Breast epithelium (tissue), 4 donors: ENCODE measurements around the gene CDK5R1. TPM values are rescaled to one million over a fixed set of nuclear protein-coding genes. Genes with fewer than 3 reads are reported as not detected.

Experiments
- DNase-seq, 2 donors: peaks; one replicate each; pipeline ENCODE4 v3.0.0-alpha.2; 2019; ENCODE audit warnings: low spot score in 2 of 2
- H3K27ac ChIP-seq, 2 donors: fragments of 200-600 bp; sonication (generic) in 1 of 2; one replicate each; pipeline ENCODE4 v1.5.1; 2016 to 2019; ENCODE audit warnings: mild to moderate bottlenecking in 1 of 2
- H3K27me3 ChIP-seq, 2 donors: fragments of 200-600 bp; sonication (generic) in 1 of 2; one replicate each; pipeline versions ENCODE4 v1.5.1 to v1.6.0; 2017 to 2019; ENCODE audit warnings: control low read depth in 1 of 2, mild to moderate bottlenecking in 1 of 2
- H3K36me3 ChIP-seq: fragments of 200-600 bp; one replicate; pipeline ENCODE4 v1.5.1; 2019
- H3K4me1 ChIP-seq, 2 donors: fragments of 200-600 bp; sonication (generic); one replicate each; pipeline ENCODE4 v1.5.1; 2016 to 2019; ENCODE audit warnings: control low read depth in 1 of 2
- H3K4me3 ChIP-seq, 3 donors: fragments of 200-600 bp; sonication (generic); 1 replicate in 2 of 3; 2 replicates in 1 of 3; pipeline ENCODE4 v1.5.1; 2016 to 2019; ENCODE audit warnings: mild to moderate bottlenecking in 3 of 3, moderate library complexity in 2 of 3
- H3K9me3 ChIP-seq, 2 donors: fragments of 200-600 bp; sonication (generic) in 1 of 2; one replicate each; pipeline ENCODE4 v1.5.1; 2016 to 2019; ENCODE audit warnings: control low read depth in 1 of 2
- POLR2A ChIP-seq: fragments of 450-650 bp; IDR thresholded peaks from one replicate; pipeline ENCODE4 v1.6.1; 2016; ENCODE audit warnings: antibody characterized with exemption, mild to moderate bottlenecking, moderate library complexity
- POLR2AphosphoS5 ChIP-seq, 3 donors: sonication (generic); formaldehyde crosslinking; IDR thresholded peaks; one replicate each; pipeline ENCODE4 v1.6.1; 2017; ENCODE audit warnings: antibody characterized with exemption in 3 of 3
- intact Hi-C: fragments of 100-400 bp; cut with DNase I; formaldehyde crosslinking; loops from one replicate; pipeline ENCODE4 v1.15.1; 2023; ENCODE audit warnings: low total_unique reads
- total RNA-seq, 3 donors: library from RNA; depleted of rRNA; stranded (reverse); fragments of >200 nt; gene quantifications; one replicate each; pipeline ENCODE4 v1.1.0, GENCODE V29; 2016
- TF ChIP-seq, protein P1 (sequence below), 3 donors: fragments of 450-650 bp; IDR thresholded peaks; one replicate each; pipeline ENCODE4 v1.5.1; 2016 to 2017; ENCODE audit warnings: antibody characterized with exemption in 3 of 3, mild to moderate bottlenecking in 3 of 3, moderate library complexity in 3 of 3

CDK5R1 gene
- total RNA-seq, 3 donors from 2014 or later, result 0.66 to 0.88 (median 0.80) TPM

GRCh38 chr17:32516940-32517701 lies 30.3 kb downstream of the CDK5R1 start:
- no peak for DNase-seq
- no peaks in the 10 kb centered on the region for H3K27me3 ChIP-seq
- intact Hi-C loops, result no loop called here

GRCh38 chr17:32517982-32518381 lies 31.2 kb downstream of the CDK5R1 start:
- no peak overlapping the region for H3K4me3 ChIP-seq
- no peaks in the 10 kb centered on the region for H3K27me3 ChIP-seq
- intact Hi-C loops, result no loop called here
- no peaks in the 10 kb centered on the region for H3K36me3 ChIP-seq
- no peak overlapping the region for H3K27ac ChIP-seq
- H3K4me1 ChIP-seq, result no peaks in the 10 kb centered on the region
- TF ChIP-seq, protein P1, sequence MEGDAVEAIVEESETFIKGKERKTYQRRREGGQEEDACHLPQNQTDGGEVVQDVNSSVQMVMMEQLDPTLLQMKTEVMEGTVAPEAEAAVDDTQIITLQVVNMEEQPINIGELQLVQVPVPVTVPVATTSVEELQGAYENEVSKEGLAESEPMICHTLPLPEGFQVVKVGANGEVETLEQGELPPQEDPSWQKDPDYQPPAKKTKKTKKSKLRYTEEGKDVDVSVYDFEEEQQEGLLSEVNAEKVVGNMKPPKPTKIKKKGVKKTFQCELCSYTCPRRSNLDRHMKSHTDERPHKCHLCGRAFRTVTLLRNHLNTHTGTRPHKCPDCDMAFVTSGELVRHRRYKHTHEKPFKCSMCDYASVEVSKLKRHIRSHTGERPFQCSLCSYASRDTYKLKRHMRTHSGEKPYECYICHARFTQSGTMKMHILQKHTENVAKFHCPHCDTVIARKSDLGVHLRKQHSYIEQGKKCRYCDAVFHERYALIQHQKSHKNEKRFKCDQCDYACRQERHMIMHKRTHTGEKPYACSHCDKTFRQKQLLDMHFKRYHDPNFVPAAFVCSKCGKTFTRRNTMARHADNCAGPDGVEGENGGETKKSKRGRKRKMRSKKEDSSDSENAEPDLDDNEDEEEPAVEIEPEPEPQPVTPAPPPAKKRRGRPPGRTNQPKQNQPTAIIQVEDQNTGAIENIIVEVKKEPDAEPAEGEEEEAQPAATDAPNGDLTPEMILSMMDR (IDR thresholded peaks at IDR 0.05), result no peak
- TF ChIP-seq POLR2AphosphoS5 (IDR thresholded peaks at IDR 0.05) (no peak), POLR2A (no peak)
- DNase-seq, result no peak
- H3K9me3 ChIP-seq, result no peaks in the 10 kb centered on the region

More at GRCh38 chr17:32516940-32517701, 30.3 kb downstream of the CDK5R1 start:
- no peaks in the 10 kb centered on the region for H3K36me3 ChIP-seq
- no peak overlapping the region for H3K27ac ChIP-seq
- TF ChIP-seq POLR2A (no peak), POLR2AphosphoS5 (IDR thresholded peaks at IDR 0.05) (no peak)
- TF ChIP-seq, protein P1 (IDR thresholded peaks at IDR 0.05), result no peak
- no peaks in the 10 kb centered on the region for H3K9me3 ChIP-seq
- no peak overlapping the region for H3K4me3 ChIP-seq
- no peaks in the 10 kb centered on the region for H3K4me1 ChIP-seq

DNA sequence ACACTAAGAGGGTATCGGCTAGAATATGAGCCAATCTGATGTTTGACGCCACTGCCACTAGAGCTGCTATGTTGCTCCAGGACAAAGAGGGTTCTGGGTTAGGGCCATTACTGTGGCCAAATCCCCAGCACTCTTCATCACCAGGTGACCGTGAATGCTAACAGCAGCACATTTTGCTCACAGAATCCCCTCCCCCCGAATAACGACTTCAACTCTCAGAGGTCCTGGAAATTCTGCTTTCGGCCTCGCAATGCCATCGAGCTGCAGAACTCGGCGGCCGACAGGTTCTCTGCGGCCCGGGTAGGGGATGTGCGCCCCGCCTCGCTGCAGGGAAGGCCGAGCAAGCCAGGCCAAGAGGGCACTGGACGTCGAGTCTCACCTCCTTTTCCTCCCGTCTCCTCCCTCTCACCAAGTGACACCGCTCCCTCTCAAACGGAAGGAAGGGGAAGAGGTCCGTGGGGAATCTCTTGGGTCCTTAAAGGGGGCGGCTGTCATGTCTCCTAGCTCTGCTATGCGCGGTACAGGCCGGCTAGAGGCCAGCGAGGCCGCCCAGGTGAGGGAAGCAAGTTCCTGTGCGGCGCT lies 31.9 kb downstream of the CDK5R1 start:
- intact Hi-C loops, result no loop called here
- no peaks in the 10 kb centered on the region for H3K4me1 ChIP-seq
- H3K4me3 ChIP-seq, result peak overlapping the region; percentile 47 to 77 (median 59)
- H3K27me3 ChIP-seq, result no peaks in the 10 kb centered on the region
- TF ChIP-seq POLR2A, result no peak
- TF ChIP-seq, protein P1 (IDR thresholded peaks at IDR 0.05), result no peak
- TF ChIP-seq POLR2AphosphoS5 (IDR thresholded peaks at IDR 0.05), result no peak
- peak overlapping the region in 1 of 2 donors; percentile 50 for H3K27ac ChIP-seq
- H3K9me3 ChIP-seq, result no peaks in the 10 kb centered on the region
- DNase-seq, result no peak
- no peaks in the 10 kb centered on the region for H3K36me3 ChIP-seq

GRCh38 chr17:32519228-32520103 lies 32.7 kb downstream of the CDK5R1 start:
- no peaks in the 10 kb centered on the region for H3K36me3 ChIP-seq
- TF ChIP-seq POLR2AphosphoS5 (IDR thresholded peaks at IDR 0.05) (no peak), POLR2A (no peak)
- TF ChIP-seq, protein P1 (IDR thresholded peaks at IDR 0.05), result no peak
- H3K9me3 ChIP-seq, result no peaks in the 10 kb centered on the region
- peak in 1 of 2 donors; percentile 63 for DNase-seq
- intact Hi-C loops, result no loop called here
- H3K4me1 ChIP-seq, result no peaks in the 10 kb centered on the region
- H3K4me3 ChIP-seq, result peak overlapping the region; percentile 47 to 77 (median 59)
- no peaks in the 10 kb centered on the region for H3K27me3 ChIP-seq
- H3K27ac ChIP-seq, result peak overlapping the region in 1 of 2 donors; percentile 50
